ENCODE data around the gene PPP1R36. TPM values are rescaled to one million over a fixed set of nuclear protein-coding genes. Genes with fewer than 3 reads are reported as not detected.
A peak's percentile ranks its signal among the peaks of the same experiment; 100 is the strongest.
"Not testable (repeated sequence)": the region's sequence is repeated elsewhere in the genome, so short reads cannot be mapped to it uniquely, and the experiment has no call there.

PPP1R36 gene
- total RNA-seq, 1 donor = 0.73 TPM

DNA sequence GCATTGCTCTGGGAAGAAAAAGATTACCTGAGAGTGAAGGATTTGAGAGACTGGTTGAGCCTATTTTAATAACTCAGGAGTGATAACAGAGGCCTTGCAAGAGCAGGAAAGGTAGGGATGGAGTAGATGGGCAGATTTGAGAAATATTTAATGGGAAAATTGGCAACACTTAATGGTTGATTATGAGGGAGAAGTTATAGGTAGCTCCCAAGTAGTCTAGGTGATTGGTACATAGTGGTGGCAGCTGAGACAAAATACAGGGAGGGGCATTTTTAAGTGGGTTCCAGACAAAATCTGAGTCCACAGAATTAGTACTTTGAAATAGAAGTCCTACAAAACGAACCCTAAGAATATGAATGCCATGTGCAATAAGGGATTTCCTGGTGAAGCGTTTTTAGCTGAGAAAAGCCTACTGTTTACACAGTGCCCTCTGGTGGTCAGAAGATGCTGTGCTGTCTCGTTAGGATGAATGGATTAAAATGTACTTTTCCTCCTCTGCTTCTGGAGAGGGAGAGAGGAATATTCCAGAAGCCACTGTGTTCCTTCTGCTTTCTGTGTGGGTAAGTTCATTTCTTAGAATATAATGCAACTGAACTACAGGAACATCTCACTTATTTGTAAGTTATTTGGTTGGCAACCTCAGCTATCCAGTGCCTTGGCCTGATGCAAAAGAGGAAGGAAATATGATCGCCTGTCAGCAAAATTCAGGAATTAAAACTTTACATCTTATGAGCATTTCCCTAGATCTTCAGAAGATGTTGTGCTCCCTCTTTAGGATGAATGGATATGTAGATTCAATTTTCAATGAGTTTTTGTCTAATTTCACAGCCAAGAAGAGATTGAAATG is 38.7 kb upstream of the PPP1R36 start:
- H3K4me1 ChIP-seq (ENCODE audit: insufficient read depth, low read length) = peaks cover 51% of the 10 kb centered on the region
- no peak overlapping the region for H3K4me3 ChIP-seq (ENCODE audit: low read length)

DNA sequence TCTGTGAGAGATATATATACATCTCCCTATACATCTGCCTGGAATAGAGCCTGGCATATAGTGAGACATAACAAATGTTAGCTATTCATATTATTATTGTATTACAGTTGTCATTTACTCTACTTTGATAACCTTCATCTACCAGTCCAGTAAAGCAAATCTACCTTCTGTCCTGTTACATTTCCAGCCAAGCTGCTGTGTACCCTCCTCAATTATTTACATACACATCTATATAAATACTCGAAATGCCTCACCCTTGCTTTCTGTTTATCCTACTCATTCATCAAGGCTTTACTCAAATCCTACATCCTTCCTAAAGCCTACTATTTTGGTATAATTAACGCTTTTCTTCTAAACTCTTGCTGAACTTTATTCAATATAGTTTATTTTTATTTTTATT is 36.5 kb upstream of the PPP1R36 start:
- Histone ChIP-seq H3K4me3 (ENCODE audit: low read length) (no peak overlapping the region), H3K27me3 (ENCODE audit: insufficient read depth, low read length) (no peaks in the 10 kb centered on the region), H3K4me1 (ENCODE audit: insufficient read depth, low read length) (peaks cover 31% of the 10 kb centered on the region), H3K9me3 (ENCODE audit: low read depth, low read length) (no peaks in the 10 kb centered on the region)

More for the DNA sequence above, 38.7 kb upstream of the PPP1R36 start:
- Histone ChIP-seq H3K27me3 (ENCODE audit: insufficient read depth, low read length) (no peaks in the 10 kb centered on the region), H3K9me3 (ENCODE audit: low read depth, low read length) (no peaks in the 10 kb centered on the region)

DNA sequence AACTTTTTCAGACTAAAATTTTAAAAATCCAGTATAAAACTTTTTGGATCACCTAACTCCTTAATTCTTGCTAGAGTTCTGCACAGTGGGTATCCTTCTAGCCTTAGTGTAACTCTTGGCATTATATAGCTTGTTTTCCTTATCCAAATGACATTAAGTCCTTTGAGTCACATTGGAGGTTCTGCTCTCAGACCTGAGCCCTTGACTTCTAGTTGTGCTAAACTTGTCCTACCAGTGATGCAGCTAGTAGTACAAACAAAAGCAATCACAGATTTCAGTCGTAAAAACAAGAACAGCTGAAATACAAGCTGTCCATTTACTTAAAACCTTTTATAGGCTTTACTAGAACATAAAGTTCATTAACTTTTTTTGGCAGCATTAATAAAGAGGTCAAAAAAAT is 34.7 kb upstream of the PPP1R36 start:
- Histone ChIP-seq H3K4me3 (ENCODE audit: low read length) (no peak overlapping the region), H3K4me1 (ENCODE audit: insufficient read depth, low read length) (peaks cover 22% of the 10 kb centered on the region), H3K9me3 (ENCODE audit: low read depth, low read length) (no peaks in the 10 kb centered on the region), H3K27me3 (ENCODE audit: insufficient read depth, low read length) (no peaks in the 10 kb centered on the region)

DNA sequence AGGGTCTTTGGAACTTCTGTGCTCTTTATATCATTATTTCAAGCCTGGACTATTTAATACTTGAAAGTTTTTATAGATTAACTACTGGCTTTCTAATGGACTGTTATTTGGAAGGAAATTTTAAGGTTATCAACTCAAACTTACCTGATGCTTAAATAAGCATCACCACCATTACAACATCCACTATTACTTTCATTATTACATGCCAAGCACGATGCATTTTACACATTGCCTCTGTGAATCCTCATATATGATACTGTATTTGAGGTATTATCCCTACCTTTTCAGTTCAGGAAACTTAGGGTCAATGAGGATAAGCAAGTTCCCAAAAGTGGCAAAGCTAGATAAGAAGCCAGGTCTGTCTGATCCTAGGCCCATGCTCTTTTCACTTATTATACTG is 32.8 kb upstream of the PPP1R36 start:
- peaks cover 4% of the 10 kb centered on the region for H3K4me1 ChIP-seq (ENCODE audit: insufficient read depth, low read length)
- no peaks in the 10 kb centered on the region for H3K27me3 ChIP-seq (ENCODE audit: insufficient read depth, low read length)
- no peak overlapping the region for H3K4me3 ChIP-seq (ENCODE audit: low read length)
- no peaks in the 10 kb centered on the region for H3K9me3 ChIP-seq (ENCODE audit: low read depth, low read length)

DNA sequence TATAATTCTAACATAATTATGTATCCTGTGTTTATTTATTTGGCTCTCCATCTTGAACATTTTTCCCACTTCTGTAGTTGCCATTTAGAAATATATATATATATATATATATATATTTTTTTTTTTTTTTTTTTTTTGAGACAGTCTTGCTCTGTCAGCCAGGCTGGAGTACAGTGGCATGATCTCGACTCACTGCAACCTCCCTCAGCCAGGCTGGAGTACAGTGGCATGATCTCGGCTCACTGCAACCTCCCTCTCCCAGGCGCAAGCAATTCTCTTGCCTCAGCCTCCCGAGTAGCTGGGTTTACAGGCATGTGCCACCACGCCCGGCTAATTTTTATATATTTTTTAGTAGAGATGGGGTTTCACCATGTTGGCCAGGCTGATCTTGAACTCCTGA is 32.1 kb upstream of the PPP1R36 start:
- H3K4me3 ChIP-seq (ENCODE audit: low read length); H3K27me3 ChIP-seq (ENCODE audit: insufficient read depth, low read length); H3K4me1 ChIP-seq (ENCODE audit: insufficient read depth, low read length); H3K9me3 ChIP-seq (ENCODE audit: low read depth, low read length): not testable (repeated sequence)

DNA sequence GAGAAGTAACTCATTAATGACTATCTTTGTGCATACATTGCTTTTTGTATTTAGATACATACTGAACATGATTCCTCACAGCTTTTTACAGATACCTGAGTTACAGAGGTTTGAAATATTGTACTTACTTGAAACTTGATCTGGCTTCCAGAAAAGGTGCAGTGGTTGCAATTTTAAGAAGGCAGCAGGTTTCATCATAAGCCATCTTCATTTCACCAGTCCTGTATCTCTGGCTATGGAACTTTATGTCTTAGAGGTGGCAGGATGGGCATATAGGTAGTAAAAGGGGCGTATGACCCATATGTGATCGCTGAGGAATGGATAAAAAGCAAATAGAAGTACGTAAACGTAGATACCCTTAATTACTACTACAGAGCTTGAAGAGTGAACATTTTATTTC is 31.5 kb upstream of the PPP1R36 start:
- H3K4me3 ChIP-seq (ENCODE audit: low read length) = no peak overlapping the region
- no peaks in the 10 kb centered on the region for H3K9me3 ChIP-seq (ENCODE audit: low read depth, low read length)
- no peaks in the 10 kb centered on the region for H3K27me3 ChIP-seq (ENCODE audit: insufficient read depth, low read length)
- H3K4me1 ChIP-seq (ENCODE audit: insufficient read depth, low read length) = peaks cover 4% of the 10 kb centered on the region

DNA sequence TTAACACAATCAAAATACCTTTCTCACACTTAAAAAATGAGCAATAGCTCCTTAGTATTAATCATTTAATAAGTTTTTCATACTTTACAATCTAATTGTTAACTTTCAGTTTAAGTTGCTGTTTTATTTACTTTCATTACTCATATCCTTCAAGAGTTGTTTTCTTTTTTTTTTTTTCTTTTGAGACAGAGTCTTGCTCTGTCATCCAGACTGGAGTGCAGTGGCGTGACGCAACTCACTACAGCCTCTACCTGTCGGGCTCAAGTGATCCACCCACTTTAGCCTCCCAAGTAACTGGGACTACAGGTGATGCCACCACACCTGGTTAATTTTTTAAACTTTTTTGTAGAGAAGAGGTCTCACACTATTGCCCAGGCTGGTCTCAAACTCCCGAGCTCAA is 29.1 kb upstream of the PPP1R36 start:
- peaks cover 4% of the 10 kb centered on the region for H3K4me1 ChIP-seq (ENCODE audit: insufficient read depth, low read length)
- no peak overlapping the region for H3K4me3 ChIP-seq (ENCODE audit: low read length)
- no peaks in the 10 kb centered on the region for H3K27me3 ChIP-seq (ENCODE audit: insufficient read depth, low read length)
- no peaks in the 10 kb centered on the region for H3K9me3 ChIP-seq (ENCODE audit: low read depth, low read length)

DNA sequence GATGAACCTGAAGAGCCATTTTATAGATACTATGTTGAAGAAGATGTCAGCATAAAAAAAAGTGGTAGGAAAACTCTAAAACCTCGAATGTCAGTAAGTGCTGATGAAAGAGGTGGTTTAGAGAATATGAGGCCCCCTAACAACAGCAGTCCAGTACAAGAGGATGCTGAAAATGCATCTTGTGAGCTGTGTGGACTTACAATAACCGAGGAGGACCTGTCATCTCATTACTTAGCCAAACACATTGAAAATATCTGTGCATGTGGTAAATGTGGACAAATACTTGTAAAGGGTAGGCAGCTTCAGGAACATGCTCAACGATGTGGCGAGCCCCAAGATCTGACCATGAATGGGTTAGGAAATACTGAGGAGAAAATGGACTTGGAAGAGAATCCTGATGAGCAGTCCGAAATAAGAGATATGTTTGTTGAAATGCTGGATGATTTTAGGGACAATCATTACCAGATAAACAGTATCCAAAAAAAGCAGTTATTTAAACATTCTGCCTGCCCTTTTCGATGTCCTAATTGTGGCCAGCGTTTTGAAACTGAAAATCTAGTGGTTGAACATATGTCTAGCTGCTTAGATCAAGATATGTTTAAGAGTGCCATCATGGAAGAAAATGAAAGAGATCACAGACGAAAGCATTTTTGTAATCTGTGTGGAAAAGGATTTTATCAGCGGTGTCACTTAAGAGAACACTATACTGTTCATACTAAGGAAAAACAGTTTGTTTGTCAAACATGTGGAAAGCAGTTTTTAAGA is 27.0 kb upstream of the PPP1R36 start:
- Histone ChIP-seq H3K27me3 (ENCODE audit: insufficient read depth, low read length) (no peaks in the 10 kb centered on the region), H3K9me3 (ENCODE audit: low read depth, low read length) (no peaks in the 10 kb centered on the region), H3K4me3 (ENCODE audit: low read length) (no peak overlapping the region), H3K4me1 (ENCODE audit: insufficient read depth, low read length) (no peaks in the 10 kb centered on the region)

DNA sequence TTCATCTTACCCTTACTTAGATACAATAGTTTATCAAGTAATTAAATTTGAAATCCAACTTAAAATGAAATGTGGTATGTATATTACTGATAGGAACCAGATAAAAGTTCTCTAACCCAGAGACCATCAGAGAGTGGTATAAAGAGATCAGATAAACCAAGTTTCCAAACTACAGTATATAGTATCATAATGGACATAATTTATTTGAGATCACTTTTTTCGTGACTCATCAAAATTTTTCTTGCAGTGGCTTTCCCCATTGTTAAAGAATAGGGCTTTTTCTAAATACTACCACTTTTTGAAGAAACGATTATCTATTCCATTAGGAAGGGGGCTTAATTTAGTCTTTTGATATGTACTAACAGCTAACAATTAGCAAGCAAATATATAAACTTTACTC is 24.4 kb upstream of the PPP1R36 start:
- Histone ChIP-seq H3K4me1 (ENCODE audit: insufficient read depth, low read length) (no peaks in the 10 kb centered on the region), H3K9me3 (ENCODE audit: low read depth, low read length) (no peaks in the 10 kb centered on the region), H3K4me3 (ENCODE audit: low read length) (no peak overlapping the region), H3K27me3 (ENCODE audit: insufficient read depth, low read length) (no peaks in the 10 kb centered on the region)

DNA sequence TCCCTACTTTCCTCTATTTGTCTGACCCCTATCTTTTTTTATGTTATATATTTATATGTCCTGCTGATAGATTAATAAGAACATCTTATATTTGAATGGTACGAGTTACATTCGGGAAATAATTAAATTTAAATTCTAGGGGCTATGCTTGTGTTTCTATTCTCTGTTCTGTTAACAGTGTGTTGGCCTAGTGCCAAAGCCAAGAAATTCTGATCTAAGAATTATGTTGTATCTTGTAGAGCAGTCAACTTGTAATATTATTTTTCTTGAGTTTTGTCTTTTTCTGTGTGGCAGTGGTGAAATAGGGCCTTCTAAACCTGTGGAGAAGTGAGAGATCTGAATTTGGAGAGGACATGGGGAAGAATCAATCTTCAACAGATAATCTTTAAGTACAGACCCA is 18.2 kb upstream of the PPP1R36 start:
- no peaks in the 10 kb centered on the region for H3K27me3 ChIP-seq (ENCODE audit: insufficient read depth, low read length)

DNA sequence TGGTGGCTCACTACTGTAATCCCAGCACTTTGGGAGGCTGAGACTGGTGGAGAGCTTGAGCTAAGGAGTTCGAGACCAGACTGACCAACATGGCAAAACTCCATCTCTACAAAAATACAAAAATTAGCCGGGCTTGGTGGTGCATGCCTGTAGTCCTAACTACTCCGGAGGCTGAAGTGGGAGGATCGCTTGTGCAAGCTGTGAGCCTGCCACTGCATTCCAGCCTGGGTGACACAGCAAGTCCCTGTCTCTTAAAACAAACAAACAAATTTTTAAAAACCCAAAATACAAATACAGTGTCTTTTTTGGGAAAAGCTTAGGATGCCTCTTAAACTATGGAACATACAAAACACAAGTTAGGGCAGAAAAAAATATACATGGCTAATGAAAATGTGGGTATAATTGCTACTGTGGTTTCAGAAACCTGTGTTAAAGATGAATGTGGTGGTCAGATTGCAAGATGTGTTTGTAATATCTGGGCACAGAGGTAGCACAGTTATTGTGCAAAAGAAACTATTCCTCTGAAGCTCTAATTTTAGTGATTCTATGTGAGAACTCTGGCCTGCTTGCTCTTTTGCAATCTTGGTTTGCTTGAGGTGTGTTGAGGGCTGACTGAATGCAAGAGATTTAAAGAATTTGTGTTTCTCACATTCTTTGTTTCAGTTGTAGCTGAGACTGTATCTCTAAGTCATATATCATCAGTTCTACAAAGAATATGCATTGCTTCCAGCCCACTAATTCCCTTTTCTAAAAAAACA is 13.1 kb upstream of the PPP1R36 start:
- Histone ChIP-seq H3K4me1 (ENCODE audit: insufficient read depth, low read length) (peaks cover 17% of the 10 kb centered on the region), H3K27me3 (ENCODE audit: insufficient read depth, low read length) (peaks cover 11% of the 10 kb centered on the region), H3K9me3 (ENCODE audit: low read depth, low read length) (no peaks in the 10 kb centered on the region), H3K4me3 (ENCODE audit: low read length) (no peak overlapping the region)

More for the DNA sequence above, 18.2 kb upstream of the PPP1R36 start:
- H3K9me3 ChIP-seq (ENCODE audit: low read depth, low read length) = no peaks in the 10 kb centered on the region
- no peaks in the 10 kb centered on the region for H3K4me1 ChIP-seq (ENCODE audit: insufficient read depth, low read length)
- H3K4me3 ChIP-seq (ENCODE audit: low read length) = no peak overlapping the region

DNA sequence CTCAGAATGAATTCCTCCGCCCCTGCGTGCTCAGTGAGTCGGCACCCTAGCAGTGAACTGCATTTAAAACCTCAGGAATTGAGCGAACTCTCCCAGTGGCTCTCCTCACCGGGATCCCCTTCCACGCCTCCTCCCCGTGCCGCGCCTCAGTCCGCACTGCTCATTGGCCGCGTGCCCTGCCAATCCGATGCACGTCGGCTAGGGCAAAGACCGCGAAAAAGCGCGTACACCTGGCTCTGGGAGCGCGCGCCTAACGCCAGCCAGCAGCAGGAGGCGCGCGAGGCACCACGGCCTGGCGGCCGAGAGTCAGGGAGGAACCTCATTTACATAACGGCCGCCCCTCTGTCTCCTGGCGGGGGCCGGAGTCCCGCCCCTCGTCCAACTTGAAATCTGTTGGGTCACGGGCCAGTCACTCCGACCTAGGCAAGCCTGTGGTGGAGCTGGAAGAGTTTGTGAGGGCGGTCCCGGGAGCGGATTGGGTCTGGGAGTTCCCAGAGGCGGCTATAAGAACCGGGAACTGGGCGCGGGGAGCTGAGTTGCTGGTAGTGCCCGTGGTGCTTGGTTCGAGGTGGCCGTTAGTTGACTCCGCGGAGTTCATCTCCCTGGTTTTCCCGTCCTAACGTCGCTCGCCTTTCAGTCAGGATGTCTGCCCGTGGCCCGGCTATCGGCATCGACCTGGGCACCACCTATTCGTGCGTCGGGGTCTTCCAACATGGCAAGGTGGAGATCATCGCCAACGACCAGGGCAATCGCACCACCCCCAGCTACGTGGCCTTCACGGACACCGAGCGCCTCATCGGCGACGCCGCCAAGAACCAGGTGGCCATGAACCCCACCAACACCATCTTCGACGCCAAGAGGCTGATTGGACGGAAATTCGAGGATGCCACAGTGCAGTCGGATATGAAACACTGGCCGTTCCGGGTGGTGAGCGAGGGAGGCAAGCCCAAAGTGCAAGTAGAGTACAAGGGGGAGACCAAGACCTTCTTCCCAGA is 9.3 kb upstream of the PPP1R36 start, which contains the start of gene HSPA2:
Gene HSPA2, plus strand, starts transcription at position 534 of the 995 bp plus-strand sequence. Its CDS starts 109 bp downstream, at position 643.
- peaks cover 42% of the 10 kb centered on the region for H3K27me3 ChIP-seq (ENCODE audit: insufficient read depth, low read length)
- peaks cover 26% of the 10 kb centered on the region for H3K4me1 ChIP-seq (ENCODE audit: insufficient read depth, low read length)
- H3K4me3 ChIP-seq (ENCODE audit: low read length) = peak within 1 kb of the TSS; percentile 60
- no peaks in the 10 kb centered on the region for H3K9me3 ChIP-seq (ENCODE audit: low read depth, low read length)

DNA sequence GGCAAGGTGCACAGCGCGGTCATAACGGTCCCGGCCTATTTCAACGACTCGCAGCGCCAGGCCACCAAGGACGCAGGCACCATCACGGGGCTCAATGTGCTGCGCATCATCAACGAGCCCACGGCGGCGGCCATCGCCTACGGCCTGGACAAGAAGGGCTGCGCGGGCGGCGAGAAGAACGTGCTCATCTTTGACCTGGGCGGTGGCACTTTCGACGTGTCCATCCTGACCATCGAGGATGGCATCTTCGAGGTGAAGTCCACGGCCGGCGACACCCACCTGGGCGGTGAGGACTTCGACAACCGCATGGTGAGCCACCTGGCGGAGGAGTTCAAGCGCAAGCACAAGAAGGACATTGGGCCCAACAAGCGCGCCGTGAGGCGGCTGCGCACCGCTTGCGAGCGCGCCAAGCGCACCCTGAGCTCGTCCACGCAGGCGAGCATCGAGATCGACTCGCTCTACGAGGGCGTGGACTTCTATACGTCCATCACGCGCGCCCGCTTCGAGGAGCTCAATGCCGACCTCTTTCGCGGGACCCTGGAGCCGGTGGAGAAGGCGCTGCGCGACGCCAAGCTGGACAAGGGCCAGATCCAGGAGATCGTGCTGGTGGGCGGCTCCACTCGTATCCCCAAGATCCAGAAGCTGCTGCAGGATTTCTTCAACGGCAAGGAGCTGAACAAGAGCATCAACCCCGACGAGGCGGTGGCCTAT is 8.3 kb upstream of the PPP1R36 start:
- no peak overlapping the region for H3K4me3 ChIP-seq (ENCODE audit: low read length)
- H3K9me3 ChIP-seq (ENCODE audit: low read depth, low read length) = no peaks in the 10 kb centered on the region
- H3K27me3 ChIP-seq (ENCODE audit: insufficient read depth, low read length) = peaks cover 42% of the 10 kb centered on the region
- peaks cover 26% of the 10 kb centered on the region for H3K4me1 ChIP-seq (ENCODE audit: insufficient read depth, low read length)

Measured in mononuclear cell (primary cell).